Neural progenitor cell (in vitro differentiated cells): ENCODE results near the gene KLK4. TPM values are rescaled to one million over a fixed set of nuclear protein-coding genes. Genes with fewer than 3 reads are reported as not detected.
A peak's percentile ranks its signal among the peaks of the same experiment; 100 is the strongest.

ENCODE experiments used
- DNase-seq: peaks from one replicate; pipeline ENCODE4 v3.0.0-alpha.2; 2016; ENCODE audit warnings: low spot score
- H2AFZ ChIP-seq: fragments of 200-600 bp; sonication (generic); replicated peaks from 2 replicates; pipeline ENCODE4 v1.6.1; 2016; ENCODE audit warnings: antibody characterized with exemption
- H3F3A ChIP-seq: fragments of 200-600 bp; sonication (generic); 2 replicates; pipeline ENCODE4 v1.6.1; 2016; ENCODE audit warnings: antibody characterized with exemption, low read depth
- H3K27ac ChIP-seq: fragments of 200-600 bp; sonication (generic); 2 replicates; pipeline ENCODE4 v1.5.1; 2016; ENCODE audit warnings: mild to moderate bottlenecking
- H3K27me3 ChIP-seq: fragments of 200-600 bp; sonication (generic); 2 replicates; pipeline ENCODE4 v1.6.1; 2016; ENCODE audit warnings: mild to moderate bottlenecking, moderate library complexity
- H3K36me3 ChIP-seq: fragments of 200-600 bp; sonication (generic); 2 replicates; pipeline ENCODE4 v1.5.1; 2016
- H3K4me1 ChIP-seq: fragments of 200-600 bp; sonication (generic); 2 replicates; pipeline ENCODE4 v1.6.1; 2016; ENCODE audit warnings: mixed run types
- H3K4me2 ChIP-seq: fragments of 200-600 bp; sonication (generic); 2 replicates; pipeline ENCODE4 v1.6.1; 2016
- H3K4me3 ChIP-seq: fragments of 200-600 bp; sonication (generic); 2 replicates; pipeline ENCODE4 v1.5.1; 2016
- H3K79me2 ChIP-seq: fragments of 200-600 bp; sonication (generic); 2 replicates; pipeline ENCODE4 v1.6.1; 2016; ENCODE audit warnings: low read depth
- H3K9ac ChIP-seq: fragments of 200-600 bp; sonication (generic); 2 replicates; pipeline ENCODE4 v1.6.1; 2016
- H3K9me3 ChIP-seq: fragments of 200-600 bp; sonication (generic); 2 replicates; pipeline ENCODE4 v1.5.1; 2016; ENCODE audit warnings: low read depth
- H4K20me1 ChIP-seq: fragments of 200-600 bp; sonication (generic); 2 replicates; pipeline ENCODE4 v1.6.1; 2016; ENCODE audit warnings: low read depth
- H3K27ac Mint-ChIP-seq: 3 replicates; pipeline ENCODE4 v1.8.0; 2021; ENCODE audit warnings: mixed read lengths
- H3K27me3 Mint-ChIP-seq: 2 replicates; pipeline ENCODE4 v1.8.0; 2022; ENCODE audit warnings: low read depth, mild to moderate bottlenecking, inconsistent platforms, moderate library complexity, mixed read lengths; ENCODE audit not compliant: insufficient read depth
- H3K36me3 Mint-ChIP-seq: 3 replicates; pipeline ENCODE4 v1.8.0; 2021; ENCODE audit warnings: mixed read lengths
- H3K4me1 Mint-ChIP-seq: 3 replicates; pipeline ENCODE4 v1.8.0; 2021; ENCODE audit warnings: mixed read lengths
- H3K4me3 Mint-ChIP-seq: 3 replicates; pipeline ENCODE4 v1.8.0; 2021; ENCODE audit warnings: mild to moderate bottlenecking, moderate library complexity, mixed read lengths
- H3K9me3 Mint-ChIP-seq: 3 replicates; pipeline ENCODE4 v1.8.0; 2020; ENCODE audit warnings: mixed read lengths
- EZH2 ChIP-seq: fragments of 200-600 bp; sonication (generic); IDR thresholded peaks from 2 replicates; pipeline ENCODE4 v1.6.1; 2017; ENCODE audit warnings: antibody characterized with exemption, mild to moderate bottlenecking, moderate library complexity
- EZH2phosphoT487 ChIP-seq: fragments of 200-600 bp; sonication (generic); IDR thresholded peaks from 2 replicates; pipeline ENCODE4 v1.6.1; 2017; ENCODE audit warnings: antibody characterized with exemption
- total RNA-seq: library from RNA; depleted of rRNA; stranded (reverse); fragments of >200 nt; gene quantifications from 2 replicates; pipeline ENCODE4 v1.2.3, GENCODE V29; 2015; ENCODE audit warnings: low replicate concordance
- TF ChIP-seq, protein P1 (sequence below): fragments of 200-600 bp; sonication (generic); IDR thresholded peaks from 2 replicates; pipeline ENCODE4 v1.5.1; 2017; ENCODE audit warnings: antibody characterized with exemption, mild to moderate bottlenecking

Gene KLK4
- total RNA-seq, 1 donor from 2014 or later = not detected

DNA sequence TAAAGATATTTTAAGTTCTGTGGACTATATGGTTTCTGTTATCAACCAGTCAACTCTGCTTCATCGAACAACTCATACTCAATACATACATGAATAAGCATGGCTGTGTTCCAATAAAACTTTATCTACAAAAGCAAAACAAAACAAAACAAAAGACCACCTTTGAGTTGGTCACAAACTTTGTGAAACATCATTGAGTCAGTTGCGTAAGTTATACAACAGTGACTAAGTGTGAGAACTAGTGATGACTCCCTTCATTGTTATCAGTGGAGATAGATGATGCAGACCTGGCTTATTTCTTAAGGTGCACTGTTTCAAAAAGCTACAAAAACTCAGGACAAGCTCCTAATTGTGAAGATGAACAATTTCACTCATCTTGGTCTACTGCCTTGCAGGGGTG, 14.5 kb upstream of the KLK4 start:
- Mint-ChIP-seq H3K4me3 (no peak overlapping the region), H3K27me3 (peaks cover 10% of the 10 kb centered on the region), H3K27ac (no peak overlapping the region), H3K4me1 (peaks cover 12% of the 10 kb centered on the region), H3K9me3 (peaks cover 2% of the 10 kb centered on the region), H3K36me3 (no peaks in the 10 kb centered on the region)
- no peak overlapping the region for H3K4me2 ChIP-seq
- no peaks in the 10 kb centered on the region for H3K4me1 ChIP-seq
- H3K27ac ChIP-seq = no peak overlapping the region
- H3F3A ChIP-seq = peaks cover 5% of the 10 kb centered on the region
- H3K9me3 ChIP-seq = no peaks in the 10 kb centered on the region
- H4K20me1 ChIP-seq = no peaks in the 10 kb centered on the region
- TF ChIP-seq, protein P1, sequence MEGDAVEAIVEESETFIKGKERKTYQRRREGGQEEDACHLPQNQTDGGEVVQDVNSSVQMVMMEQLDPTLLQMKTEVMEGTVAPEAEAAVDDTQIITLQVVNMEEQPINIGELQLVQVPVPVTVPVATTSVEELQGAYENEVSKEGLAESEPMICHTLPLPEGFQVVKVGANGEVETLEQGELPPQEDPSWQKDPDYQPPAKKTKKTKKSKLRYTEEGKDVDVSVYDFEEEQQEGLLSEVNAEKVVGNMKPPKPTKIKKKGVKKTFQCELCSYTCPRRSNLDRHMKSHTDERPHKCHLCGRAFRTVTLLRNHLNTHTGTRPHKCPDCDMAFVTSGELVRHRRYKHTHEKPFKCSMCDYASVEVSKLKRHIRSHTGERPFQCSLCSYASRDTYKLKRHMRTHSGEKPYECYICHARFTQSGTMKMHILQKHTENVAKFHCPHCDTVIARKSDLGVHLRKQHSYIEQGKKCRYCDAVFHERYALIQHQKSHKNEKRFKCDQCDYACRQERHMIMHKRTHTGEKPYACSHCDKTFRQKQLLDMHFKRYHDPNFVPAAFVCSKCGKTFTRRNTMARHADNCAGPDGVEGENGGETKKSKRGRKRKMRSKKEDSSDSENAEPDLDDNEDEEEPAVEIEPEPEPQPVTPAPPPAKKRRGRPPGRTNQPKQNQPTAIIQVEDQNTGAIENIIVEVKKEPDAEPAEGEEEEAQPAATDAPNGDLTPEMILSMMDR = no peak
- no peak for TF ChIP-seq EZH2phosphoT487
- TF ChIP-seq EZH2 = no peak
- no peak overlapping the region for H3K9ac ChIP-seq
- H2AFZ ChIP-seq = no peak overlapping the region
- no peaks in the 10 kb centered on the region for H3K79me2 ChIP-seq
- no peak for DNase-seq
- no peak overlapping the region for H3K4me3 ChIP-seq
- no peaks in the 10 kb centered on the region for H3K36me3 ChIP-seq
- H3K27me3 ChIP-seq = peaks cover 62% of the 10 kb centered on the region

DNA sequence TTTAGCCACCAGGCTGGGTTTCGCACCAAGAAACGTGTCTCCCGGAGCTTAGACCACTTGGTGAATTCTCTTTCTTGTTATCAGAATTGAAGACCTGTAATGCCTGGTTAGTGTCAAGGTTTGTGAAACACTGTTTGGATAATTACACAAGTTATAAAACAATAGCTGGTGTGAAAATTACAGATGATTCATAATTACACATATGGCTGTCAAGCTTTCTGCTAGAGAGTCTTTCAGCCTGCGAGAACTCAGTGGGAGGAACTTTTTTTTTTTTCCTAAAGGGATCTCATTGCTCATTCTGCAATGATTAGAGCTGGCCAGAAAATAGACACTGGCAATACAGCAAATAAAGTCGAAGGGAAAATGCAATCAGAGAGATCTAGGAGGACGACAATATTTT, 13.4 kb upstream of the KLK4 start:
- Mint-ChIP-seq H3K27ac (no peak overlapping the region), H3K36me3 (no peaks in the 10 kb centered on the region), H3K4me3 (no peak overlapping the region), H3K9me3 (no peaks in the 10 kb centered on the region), H3K4me1 (peaks cover 8% of the 10 kb centered on the region), H3K27me3 (peaks cover 11% of the 10 kb centered on the region)
- no peak for DNase-seq
- TF ChIP-seq EZH2phosphoT487 = no peak
- TF ChIP-seq, protein P1 = no peak
- TF ChIP-seq EZH2 = no peak
- no peaks in the 10 kb centered on the region for H3F3A ChIP-seq
- H3K4me2 ChIP-seq = no peak overlapping the region
- no peak overlapping the region for H3K9ac ChIP-seq
- no peaks in the 10 kb centered on the region for H4K20me1 ChIP-seq
- H2AFZ ChIP-seq = no peak overlapping the region
- no peaks in the 10 kb centered on the region for H3K36me3 ChIP-seq
- peaks cover 64% of the 10 kb centered on the region for H3K27me3 ChIP-seq
- no peaks in the 10 kb centered on the region for H3K9me3 ChIP-seq
- no peaks in the 10 kb centered on the region for H3K4me1 ChIP-seq
- no peaks in the 10 kb centered on the region for H3K79me2 ChIP-seq
- H3K4me3 ChIP-seq = no peak overlapping the region
- H3K27ac ChIP-seq = no peak overlapping the region

DNA sequence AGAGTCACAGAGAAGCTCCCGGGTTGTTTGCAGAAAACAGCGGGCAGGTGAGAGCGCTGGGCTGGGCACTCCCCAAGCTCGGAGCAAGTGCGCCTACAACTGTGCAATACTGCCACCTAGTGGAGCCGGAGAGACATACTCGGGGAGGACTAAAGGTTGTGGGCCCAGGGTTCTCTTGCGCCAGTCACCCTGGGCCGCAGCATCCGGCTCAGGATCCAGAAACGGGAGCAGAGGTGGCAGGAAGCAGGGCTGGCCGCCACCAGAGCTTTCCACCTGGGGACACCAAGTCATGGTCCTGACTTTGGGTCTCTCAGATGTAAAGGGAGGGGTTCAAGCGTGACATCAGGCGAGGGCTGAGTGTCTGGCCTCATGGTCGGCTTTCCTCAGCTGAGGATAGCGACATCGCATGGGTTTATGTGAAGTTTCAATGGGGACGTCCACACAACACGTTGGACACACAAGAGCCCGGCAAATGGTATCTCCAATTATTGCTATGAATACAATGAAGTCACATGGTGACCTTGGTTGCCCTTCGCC, 11.2 kb upstream of the KLK4 start:
- Histone ChIP-seq H3K4me1 (no peaks in the 10 kb centered on the region), H4K20me1 (no peaks in the 10 kb centered on the region), H3K4me3 (no peak overlapping the region), H3K27ac (no peak overlapping the region), H3K9me3 (no peaks in the 10 kb centered on the region), H3F3A (no peaks in the 10 kb centered on the region), H3K27me3 (peaks cover 76% of the 10 kb centered on the region), H3K36me3 (no peaks in the 10 kb centered on the region), H2AFZ (peak overlapping the region; percentile 74), H3K9ac (no peak overlapping the region), H3K79me2 (no peaks in the 10 kb centered on the region), H3K4me2 (no peak overlapping the region)
- Mint-ChIP-seq H3K9me3 (no peaks in the 10 kb centered on the region), H3K36me3 (no peaks in the 10 kb centered on the region), H3K27me3 (peaks cover 19% of the 10 kb centered on the region), H3K4me3 (peak overlapping the region; percentile 19), H3K4me1 (peaks cover 8% of the 10 kb centered on the region), H3K27ac (no peak overlapping the region)
- DNase-seq = peak; percentile 91
- TF ChIP-seq, protein P1 = peak; percentile 88
- TF ChIP-seq EZH2phosphoT487 (no peak), EZH2 (no peak)
